GM23248 (cell line): ENCODE results near the gene MAFG. TPM values are rescaled to one million over a fixed set of nuclear protein-coding genes. Genes with fewer than 3 reads are reported as not detected.

ENCODE experiments used
- DNase-seq: peaks from one replicate; pipeline ENCODE4 v3.0.0-alpha.2; 2015
- H2AFZ ChIP-seq: fragments of 200-600 bp; sonication (generic); 2 replicates; pipeline ENCODE4 v1.6.1; 2016; ENCODE audit warnings: antibody characterized with exemption
- H3F3A ChIP-seq: fragments of 200-600 bp; sonication (generic); 2 replicates; pipeline ENCODE4 v1.6.1; 2016; ENCODE audit warnings: mild to moderate bottlenecking, antibody characterized with exemption, mixed run types; ENCODE audit not compliant: insufficient read depth
- H3K27ac ChIP-seq: fragments of 200-600 bp; sonication (generic); 2 replicates; pipeline ENCODE4 v1.5.1; 2016; ENCODE audit warnings: mild to moderate bottlenecking
- H3K27me3 ChIP-seq: fragments of 200-600 bp; sonication (generic); replicated peaks from 2 replicates; pipeline ENCODE4 v1.6.1; 2016; ENCODE audit warnings: mild to moderate bottlenecking; ENCODE audit not compliant: insufficient read depth
- H3K36me3 ChIP-seq: fragments of 200-600 bp; sonication (generic); 2 replicates; pipeline ENCODE4 v1.6.1; 2016; ENCODE audit warnings: low read depth, mild to moderate bottlenecking
- H3K4me1 ChIP-seq: fragments of 200-600 bp; sonication (generic); 2 replicates; pipeline ENCODE4 v1.6.1; 2016; ENCODE audit warnings: mild to moderate bottlenecking; ENCODE audit not compliant: insufficient read depth
- H3K4me2 ChIP-seq: fragments of 200-600 bp; sonication (generic); one replicate; pipeline ENCODE4 v1.6.1; 2016; ENCODE audit warnings: mild to moderate bottlenecking; ENCODE audit not compliant: unreplicated experiment
- H3K4me3 ChIP-seq: fragments of 200-600 bp; sonication (generic); 2 replicates; pipeline ENCODE4 v1.5.1; 2016; ENCODE audit warnings: mild to moderate bottlenecking
- H3K79me2 ChIP-seq: fragments of 200-600 bp; sonication (generic); 2 replicates; pipeline ENCODE4 v1.6.1; 2016; ENCODE audit warnings: mild to moderate bottlenecking; ENCODE audit not compliant: insufficient read depth
- H3K9ac ChIP-seq: fragments of 200-600 bp; sonication (generic); 2 replicates; pipeline ENCODE4 v1.6.1; 2016; ENCODE audit warnings: mild to moderate bottlenecking
- H3K9me2 ChIP-seq: fragments of 200-600 bp; sonication (generic); 2 replicates; pipeline ENCODE4 v1.6.1; 2016; ENCODE audit warnings: mixed run types, mild to moderate bottlenecking, moderate library complexity; ENCODE audit not compliant: insufficient read depth
- H3K9me3 ChIP-seq: fragments of 200-600 bp; sonication (generic); one replicate; pipeline ENCODE4 v1.6.1; 2017; ENCODE audit warnings: low read depth
- H4K20me1 ChIP-seq: fragments of 200-600 bp; sonication (generic); 2 replicates; pipeline ENCODE4 v1.6.0; 2016; ENCODE audit not compliant: insufficient read depth
- EZH2 ChIP-seq: fragments of 200-600 bp; sonication (generic); IDR thresholded peaks from 2 replicates; pipeline ENCODE4 v1.6.1; 2018; ENCODE audit warnings: antibody characterized with exemption, mild to moderate bottlenecking; ENCODE audit not compliant: insufficient read depth, poor library complexity, severe bottlenecking
- EZH2phosphoT487 ChIP-seq: fragments of 200-600 bp; sonication (generic); IDR thresholded peaks from 2 replicates; pipeline ENCODE4 v1.6.1; 2018; ENCODE audit warnings: antibody characterized with exemption, moderate library complexity, mild to moderate bottlenecking, low read depth; ENCODE audit not compliant: insufficient read depth
- WGBS, 2 experiments: methylation state at CpG; one replicate each; pipeline ENCODE4 v1.1.6; 2015 to 2017; ENCODE audit warnings: low lambda C conversion rate in 2 of 2, low coverage in 1 of 2; ENCODE audit errors: missing lambda C conversion rate in 2 of 2; 5-methylcytosine and 5-hydroxymethylcytosine counted together
- in situ Hi-C: fragments of 300-500 bp; cut with MboI; formaldehyde crosslinking; loops from 2 replicates; pipeline ENCODE4 v1.15.0; 2020
- polyA plus RNA-seq: library from polyadenylated mRNA; unstranded; fragments of >200 nt; fragmentation: Nextera tagmentation; extraction: Ambion mirVana; gene quantifications from 2 replicates; pipeline ENCODE4 v1.2.1, GENCODE V29; 2016
- total RNA-seq: library from RNA; depleted of rRNA; stranded (reverse); fragments of >200 nt; shearing (Covaris generic); gene quantifications from 2 replicates; pipeline ENCODE4 v1.2.3, GENCODE V29; 2014

The MAFG gene
- total and polyA plus RNA-seq, 2 experiments from 2014 or later: 5.0 to 19.8 TPM

GRCh38 chr17:81930142-81931125 is 2.9 kb upstream of the MAFG start:
- Histone ChIP-seq H3K27ac (no peak overlapping the region), H3K9me3 (no peaks in the 10 kb centered on the region), H3K9me2 (no peaks in the 10 kb centered on the region), H3F3A (0 out of 2 replicates have a peak, but pooled peaks cover 8% of the 10 kb centered on the region), H3K9ac (no peak overlapping the region), H3K79me2 (peaks cover 19% of the 10 kb centered on the region), H4K20me1 (no peaks in the 10 kb centered on the region), H3K4me3 (no peak overlapping the region), H3K4me1 (0 out of 2 replicates have a peak, but pooled peaks cover 7% of the 10 kb centered on the region), H3K4me2 (no peak overlapping the region), H3K27me3 (no peaks in the 10 kb centered on the region), H2AFZ (no peak overlapping the region), H3K36me3 (no peaks in the 10 kb centered on the region)
- TF ChIP-seq EZH2: no peak
- TF ChIP-seq EZH2phosphoT487: no peak
- peak; percentile 47 for DNase-seq
- in situ Hi-C loops: no loop called here
- 77 to 79% methylated on average over 19 to 20 of the region's 20 CpGs for WGBS, 2 experiments

DNA sequence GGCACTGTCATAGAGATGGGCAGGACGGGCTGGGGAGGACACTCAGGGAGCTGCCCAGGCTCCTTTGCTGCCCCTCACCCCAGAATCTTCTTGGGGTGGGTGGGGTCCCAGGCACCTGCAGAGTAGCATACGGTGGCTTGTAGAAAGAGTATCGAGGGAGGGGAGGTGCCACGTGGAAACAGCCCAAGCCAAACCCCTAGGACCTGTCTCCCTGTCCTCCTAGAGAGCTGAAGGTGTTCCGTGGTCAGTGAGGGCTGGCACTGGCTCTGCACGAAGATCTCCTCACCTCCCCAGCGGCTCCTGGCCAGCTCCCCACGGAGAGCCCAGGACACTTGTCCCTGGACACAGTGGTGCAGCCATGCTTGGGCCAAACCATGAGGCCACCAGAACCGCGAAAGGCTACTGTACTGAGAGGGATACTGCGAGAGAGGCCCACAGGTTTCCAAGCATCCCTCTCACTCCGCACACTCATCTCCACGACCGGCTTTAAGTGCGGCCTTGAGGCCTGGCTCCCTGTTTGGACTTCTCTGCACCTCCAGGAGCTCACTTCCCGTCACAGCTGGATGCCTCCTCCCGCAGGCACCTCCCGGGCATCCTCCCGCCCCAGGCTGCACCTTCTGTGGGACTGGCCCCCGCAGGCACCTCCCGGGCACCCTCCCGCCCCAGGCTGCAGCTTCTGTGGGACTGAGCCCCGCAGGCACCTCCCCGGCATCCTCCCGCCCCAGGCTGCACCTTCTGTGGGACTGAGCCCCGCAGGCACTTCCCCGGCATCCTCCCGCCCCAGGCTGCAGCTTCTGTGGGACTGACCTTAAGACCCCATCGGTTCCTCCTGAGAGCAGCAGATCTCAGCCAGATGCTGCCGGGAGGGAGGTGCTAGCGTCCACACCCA is 2.0 kb upstream of the MAFG start:
- no peak overlapping the region for H3K4me3 ChIP-seq
- H3K4me1 ChIP-seq: 0 out of 2 replicates have a peak, but pooled peaks cover 7% of the 10 kb centered on the region
- no peaks in the 10 kb centered on the region for H4K20me1 ChIP-seq
- 86 to 89% methylated on average over 11 to 31 of the region's 31 CpGs for WGBS, 2 experiments
- H3K27me3 ChIP-seq: no peaks in the 10 kb centered on the region
- H2AFZ ChIP-seq: no peak overlapping the region
- no peak for DNase-seq
- no peaks in the 10 kb centered on the region for H3K36me3 ChIP-seq
- no peak overlapping the region for H3K4me2 ChIP-seq
- in situ Hi-C loops: no loop called here
- no peaks in the 10 kb centered on the region for H3K9me2 ChIP-seq
- H3K9ac ChIP-seq: no peak overlapping the region
- peaks cover 27% of the 10 kb centered on the region for H3K79me2 ChIP-seq
- TF ChIP-seq EZH2phosphoT487: no peak
- no peak for TF ChIP-seq EZH2
- H3F3A ChIP-seq: 0 out of 2 replicates have a peak, but pooled peaks cover 8% of the 10 kb centered on the region
- H3K27ac ChIP-seq: no peak overlapping the region
- H3K9me3 ChIP-seq: no peaks in the 10 kb centered on the region

DNA sequence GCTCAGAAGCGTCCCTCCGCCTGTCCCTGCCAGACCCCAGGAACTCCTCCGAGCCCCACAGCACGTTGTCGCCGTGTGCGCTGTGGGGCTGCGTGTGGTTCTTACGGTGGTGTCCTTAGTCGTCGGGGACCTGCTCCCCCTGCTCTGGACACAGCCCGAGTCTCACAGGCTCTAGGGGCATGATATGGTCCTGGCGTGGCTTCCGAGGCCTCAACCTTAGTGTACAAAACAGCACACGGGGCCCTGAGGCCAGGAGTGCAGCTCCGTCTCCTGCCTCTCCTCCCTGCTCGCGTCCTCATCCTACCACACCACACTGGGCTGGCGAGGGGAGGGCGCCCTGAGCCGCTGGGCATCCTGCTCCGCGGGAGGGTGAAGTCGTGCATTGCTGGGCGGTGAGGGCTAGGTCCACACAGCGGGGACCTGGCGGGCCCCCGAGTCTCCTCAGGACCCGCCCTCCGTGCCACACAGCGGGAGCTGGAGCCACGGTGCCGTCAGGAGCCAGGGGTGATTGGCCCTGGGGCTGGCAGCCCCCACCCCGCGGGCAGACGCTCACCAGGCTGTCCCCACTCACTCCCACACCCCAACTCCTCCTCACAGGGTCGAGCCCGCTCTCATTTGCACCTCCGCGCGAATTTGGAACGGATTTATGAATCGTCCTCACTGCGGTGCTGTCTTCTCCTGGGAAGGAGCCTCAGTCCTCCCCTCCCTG is 1.2 kb upstream of the MAFG start:
- Histone ChIP-seq H3K9ac (peak overlapping the region; percentile 78), H3K9me3 (no peaks in the 10 kb centered on the region), H3K4me1 (peaks cover 13% of the 10 kb centered on the region; the same call in 1 of the 2 replicates), H3K27ac (no peak overlapping the region), H3F3A (0 out of 2 replicates have a peak, but pooled peaks cover 8% of the 10 kb centered on the region), H2AFZ (peak overlapping the region; percentile 73), H3K36me3 (no peaks in the 10 kb centered on the region), H3K4me3 (peak overlapping the region; percentile 76), H3K27me3 (no peaks in the 10 kb centered on the region), H3K4me2 (peak overlapping the region; percentile 60), H3K79me2 (peaks cover 35% of the 10 kb centered on the region), H4K20me1 (no peaks in the 10 kb centered on the region), H3K9me2 (no peaks in the 10 kb centered on the region)
- TF ChIP-seq EZH2 (no peak), EZH2phosphoT487 (no peak)
- in situ Hi-C loops: no loop called here
- WGBS, 2 experiments: 26 to 31% methylated on average over 37 to 40 of the region's 44 CpGs
- peak; percentile 49 for DNase-seq
